GM23248 (cell line): Measurements from ENCODE around the gene CHGA. TPM values are rescaled to one million over a fixed set of nuclear protein-coding genes. Genes with fewer than 3 reads are reported as not detected.

ENCODE experiments used
- DNase-seq: peaks from one replicate; pipeline ENCODE4 v3.0.0-alpha.2; 2015
- H2AFZ ChIP-seq: fragments of 200-600 bp; sonication (generic); 2 replicates; pipeline ENCODE4 v1.6.1; 2016; ENCODE audit warnings: antibody characterized with exemption
- H3F3A ChIP-seq: fragments of 200-600 bp; sonication (generic); 2 replicates; pipeline ENCODE4 v1.6.1; 2016; ENCODE audit warnings: mild to moderate bottlenecking, antibody characterized with exemption, mixed run types; ENCODE audit not compliant: insufficient read depth
- H3K27ac ChIP-seq: fragments of 200-600 bp; sonication (generic); 2 replicates; pipeline ENCODE4 v1.5.1; 2016; ENCODE audit warnings: mild to moderate bottlenecking
- H3K27me3 ChIP-seq: fragments of 200-600 bp; sonication (generic); replicated peaks from 2 replicates; pipeline ENCODE4 v1.6.1; 2016; ENCODE audit warnings: mild to moderate bottlenecking; ENCODE audit not compliant: insufficient read depth
- H3K36me3 ChIP-seq: fragments of 200-600 bp; sonication (generic); 2 replicates; pipeline ENCODE4 v1.6.1; 2016; ENCODE audit warnings: low read depth, mild to moderate bottlenecking
- H3K4me1 ChIP-seq: fragments of 200-600 bp; sonication (generic); 2 replicates; pipeline ENCODE4 v1.6.1; 2016; ENCODE audit warnings: mild to moderate bottlenecking; ENCODE audit not compliant: insufficient read depth
- H3K4me2 ChIP-seq: fragments of 200-600 bp; sonication (generic); one replicate; pipeline ENCODE4 v1.6.1; 2016; ENCODE audit warnings: mild to moderate bottlenecking; ENCODE audit not compliant: unreplicated experiment
- H3K4me3 ChIP-seq: fragments of 200-600 bp; sonication (generic); 2 replicates; pipeline ENCODE4 v1.5.1; 2016; ENCODE audit warnings: mild to moderate bottlenecking
- H3K79me2 ChIP-seq: fragments of 200-600 bp; sonication (generic); 2 replicates; pipeline ENCODE4 v1.6.1; 2016; ENCODE audit warnings: mild to moderate bottlenecking; ENCODE audit not compliant: insufficient read depth
- H3K9ac ChIP-seq: fragments of 200-600 bp; sonication (generic); 2 replicates; pipeline ENCODE4 v1.6.1; 2016; ENCODE audit warnings: mild to moderate bottlenecking
- H3K9me2 ChIP-seq: fragments of 200-600 bp; sonication (generic); 2 replicates; pipeline ENCODE4 v1.6.1; 2016; ENCODE audit warnings: mixed run types, mild to moderate bottlenecking, moderate library complexity; ENCODE audit not compliant: insufficient read depth
- H3K9me3 ChIP-seq: fragments of 200-600 bp; sonication (generic); one replicate; pipeline ENCODE4 v1.6.1; 2017; ENCODE audit warnings: low read depth
- H4K20me1 ChIP-seq: fragments of 200-600 bp; sonication (generic); 2 replicates; pipeline ENCODE4 v1.6.0; 2016; ENCODE audit not compliant: insufficient read depth
- EZH2 ChIP-seq: fragments of 200-600 bp; sonication (generic); IDR thresholded peaks from 2 replicates; pipeline ENCODE4 v1.6.1; 2018; ENCODE audit warnings: antibody characterized with exemption, mild to moderate bottlenecking; ENCODE audit not compliant: insufficient read depth, poor library complexity, severe bottlenecking
- EZH2phosphoT487 ChIP-seq: fragments of 200-600 bp; sonication (generic); IDR thresholded peaks from 2 replicates; pipeline ENCODE4 v1.6.1; 2018; ENCODE audit warnings: antibody characterized with exemption, moderate library complexity, mild to moderate bottlenecking, low read depth; ENCODE audit not compliant: insufficient read depth
- WGBS, 2 experiments: methylation state at CpG; one replicate each; pipeline ENCODE4 v1.1.6; 2015 to 2017; ENCODE audit warnings: low lambda C conversion rate in 2 of 2, low coverage in 1 of 2; ENCODE audit errors: missing lambda C conversion rate in 2 of 2; 5-methylcytosine and 5-hydroxymethylcytosine counted together
- in situ Hi-C: fragments of 300-500 bp; cut with MboI; formaldehyde crosslinking; loops from 2 replicates; pipeline ENCODE4 v1.15.0; 2020
- polyA plus RNA-seq: library from polyadenylated mRNA; unstranded; fragments of >200 nt; fragmentation: Nextera tagmentation; extraction: Ambion mirVana; gene quantifications from 2 replicates; pipeline ENCODE4 v1.2.1, GENCODE V29; 2016
- total RNA-seq: library from RNA; depleted of rRNA; stranded (reverse); fragments of >200 nt; shearing (Covaris generic); gene quantifications from 2 replicates; pipeline ENCODE4 v1.2.3, GENCODE V29; 2014

The CHGA gene
- total and polyA plus RNA-seq, 2 experiments from 2014 or later = not detected

- Histone ChIP-seq H3K4me3 (no peak overlapping the region), H3K27ac (no peak overlapping the region), H3K27me3 (peaks cover 8% of the 10 kb centered on the region), H3K36me3 (no peaks in the 10 kb centered on the region), H4K20me1 (no peaks in the 10 kb centered on the region), H3K9me3 (no peaks in the 10 kb centered on the region), H2AFZ (no peak overlapping the region), H3F3A (0 out of 2 replicates have a peak, but pooled peaks cover 4% of the 10 kb centered on the region), H3K4me2 (no peak overlapping the region), H3K9ac (no peak overlapping the region), H3K4me1 (peaks cover 7% of the 10 kb centered on the region), H3K79me2 (no peaks in the 10 kb centered on the region), H3K9me2 (no peaks in the 10 kb centered on the region)
- DNase-seq = no peak
- TF ChIP-seq EZH2phosphoT487 (no peak), EZH2 (no peak)
- in situ Hi-C loops = no loop called here
- 85% methylated on average over 18 of the region's 18 CpGs for WGBS, 2 experiments
These were observed 8.9 kb downstream of the CHGA start for GRCh38 chr14:92931681-92932447.

- in situ Hi-C loops = no loop called here
These were observed 9.8 kb downstream of the CHGA start for GRCh38 chr14:92932448-92933395.

GRCh38 chr14:92933481-92933880, 10.5 kb downstream of the CHGA start:
- 0 out of 2 replicates have a peak, but pooled peaks cover 4% of the 10 kb centered on the region for H3F3A ChIP-seq
- no peaks in the 10 kb centered on the region for H3K36me3 ChIP-seq
- no peak for DNase-seq
- H4K20me1 ChIP-seq = no peaks in the 10 kb centered on the region
- H3K27ac ChIP-seq = no peak overlapping the region
- TF ChIP-seq EZH2phosphoT487 (no peak), EZH2 (no peak)
- H2AFZ ChIP-seq = no peak overlapping the region
- no peaks in the 10 kb centered on the region for H3K9me2 ChIP-seq
- in situ Hi-C loops = no loop called here
- no peak overlapping the region for H3K9ac ChIP-seq
- H3K4me3 ChIP-seq = no peak overlapping the region
- no peak overlapping the region for H3K4me2 ChIP-seq
- no peaks in the 10 kb centered on the region for H3K9me3 ChIP-seq
- no peaks in the 10 kb centered on the region for H3K79me2 ChIP-seq
- WGBS, 2 experiments = 70 to 72% methylated on average over 6 to 8 of the region's 8 CpGs
- no peaks in the 10 kb centered on the region; the same call in 1 of the 2 replicates for H3K27me3 ChIP-seq
- peaks cover 7% of the 10 kb centered on the region for H3K4me1 ChIP-seq

More at GRCh38 chr14:92932448-92933395, 9.8 kb downstream of the CHGA start:
- no peaks in the 10 kb centered on the region for H4K20me1 ChIP-seq
- H3K79me2 ChIP-seq = no peaks in the 10 kb centered on the region
- H3K27me3 ChIP-seq = no peaks in the 10 kb centered on the region; the same call in 1 of the 2 replicates
- no peak overlapping the region for H3K4me3 ChIP-seq
- DNase-seq = no peak
- no peaks in the 10 kb centered on the region for H3K9me2 ChIP-seq
- H3K27ac ChIP-seq = no peak overlapping the region
- peaks cover 7% of the 10 kb centered on the region for H3K4me1 ChIP-seq
- H3K36me3 ChIP-seq = no peaks in the 10 kb centered on the region
- no peak overlapping the region for H2AFZ ChIP-seq
- no peaks in the 10 kb centered on the region for H3K9me3 ChIP-seq
- TF ChIP-seq EZH2 (no peak), EZH2phosphoT487 (no peak)
- no peak overlapping the region for H3K4me2 ChIP-seq
- no peak overlapping the region for H3K9ac ChIP-seq
- WGBS, 2 experiments = 80 to 84% methylated on average over 18 to 35 of the region's 35 CpGs
- H3F3A ChIP-seq = 0 out of 2 replicates have a peak, but pooled peaks cover 4% of the 10 kb centered on the region
